Measurements from ENCODE around the gene GSC2.

GSC2 gene

DNA sequence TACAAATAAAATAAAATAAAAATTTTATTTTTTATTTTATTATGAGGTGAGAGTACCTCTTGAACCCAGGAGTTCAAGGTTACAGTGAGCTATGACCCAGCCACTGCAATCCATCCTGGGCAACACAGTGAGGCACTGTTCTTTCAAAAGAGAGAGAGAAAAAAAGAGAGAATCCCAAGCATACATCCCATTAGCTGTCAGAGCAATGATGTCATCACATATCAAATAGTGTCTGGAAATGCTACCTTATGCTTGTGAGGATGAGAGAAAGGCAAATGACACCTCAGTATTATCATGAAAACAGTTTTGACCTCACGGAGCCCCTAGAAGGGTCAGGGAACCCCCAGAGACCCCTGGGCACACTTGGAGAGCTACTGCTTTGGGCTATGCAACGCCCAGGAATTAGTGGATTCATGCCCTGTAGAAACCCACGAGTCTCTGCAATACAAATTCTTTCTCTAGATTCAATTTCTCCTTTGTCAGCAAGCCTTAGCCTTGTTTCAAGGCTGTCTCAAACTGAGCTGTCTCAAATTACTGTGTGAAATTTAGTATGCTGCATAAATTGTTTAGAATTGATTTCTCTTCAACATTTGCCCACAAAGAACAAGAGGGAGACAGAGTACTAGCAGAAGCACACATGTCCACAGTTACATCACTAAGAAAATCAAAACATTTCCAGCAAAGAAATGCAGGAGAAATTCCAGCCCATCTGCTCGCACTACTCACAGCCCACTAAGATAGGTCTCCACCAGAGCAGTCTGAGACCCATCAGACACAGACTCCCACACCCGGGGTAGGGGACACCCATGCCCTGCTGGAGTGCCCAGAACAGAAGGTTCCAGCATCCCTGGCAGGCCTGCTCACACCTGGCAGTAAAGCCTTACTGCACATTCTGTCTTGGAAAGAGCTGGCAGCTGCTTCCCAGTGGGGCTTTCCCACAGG is 45.9 kb downstream of the GSC2 start:
- in situ Hi-C loops (cut with MboI; ENCODE audit: low sequenced_read_pairs) = no loop called here

DNA sequence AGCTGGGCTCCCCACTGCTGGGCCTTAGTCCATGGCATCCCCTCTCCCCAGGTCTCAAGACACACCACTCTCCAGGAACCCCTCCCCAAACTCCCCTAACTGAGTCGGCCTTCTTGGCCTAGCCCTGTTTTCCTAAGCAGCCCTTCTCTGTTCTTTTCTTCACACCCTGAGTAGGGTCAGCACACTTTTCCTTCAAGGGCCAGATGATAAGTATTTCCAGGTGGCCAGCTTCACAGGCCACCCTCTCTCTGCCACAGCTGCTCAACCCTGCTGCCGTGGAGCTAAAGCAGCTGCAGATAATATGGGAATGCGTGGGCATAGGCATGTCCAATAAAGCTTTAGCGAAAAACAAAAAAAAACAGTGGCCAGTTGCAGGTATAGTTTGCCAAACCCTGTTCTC is 51.9 kb downstream of the GSC2 start:
- in situ Hi-C loops (cut with MboI; ENCODE audit: low sequenced_read_pairs) = no loop called here

DNA sequence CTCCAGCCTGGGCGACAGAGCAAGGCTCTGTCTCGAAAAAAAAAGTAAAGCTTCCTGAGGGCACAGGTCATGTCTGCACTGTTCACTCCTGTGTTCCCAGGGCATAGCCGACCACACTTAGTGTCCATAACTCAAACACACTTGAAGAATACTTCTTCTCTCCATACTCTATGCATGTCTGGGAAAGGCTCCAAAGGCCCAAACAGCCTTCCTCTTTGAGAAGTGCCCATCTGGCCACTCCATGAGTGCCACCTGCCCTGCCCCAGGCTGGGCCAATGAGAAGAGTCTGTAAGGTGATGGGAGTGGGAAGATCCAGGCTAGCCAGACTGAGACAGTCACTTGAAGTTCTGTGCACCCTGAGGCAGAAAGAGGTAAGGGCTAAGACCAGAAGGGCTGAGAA is 52.6 kb downstream of the GSC2 start:
- in situ Hi-C loops (cut with MboI; ENCODE audit: low sequenced_read_pairs) = no loop called here

Data from HL-60/S4 treated with phorbol 12-myristate 13-acetate at 8.2 ng/mL for 4 days and 3 days (cell line).